ENCODE measurements around the gene CCDC142. TPM values are rescaled to one million over a fixed set of nuclear protein-coding genes. Genes with fewer than 3 reads are reported as not detected.

Gene CCDC142
- total and polyA plus RNA-seq, 2 donors (not counting 1 experiment from before 2014, with no cell fraction given) = 13.0 to 61.6 TPM

DNA sequence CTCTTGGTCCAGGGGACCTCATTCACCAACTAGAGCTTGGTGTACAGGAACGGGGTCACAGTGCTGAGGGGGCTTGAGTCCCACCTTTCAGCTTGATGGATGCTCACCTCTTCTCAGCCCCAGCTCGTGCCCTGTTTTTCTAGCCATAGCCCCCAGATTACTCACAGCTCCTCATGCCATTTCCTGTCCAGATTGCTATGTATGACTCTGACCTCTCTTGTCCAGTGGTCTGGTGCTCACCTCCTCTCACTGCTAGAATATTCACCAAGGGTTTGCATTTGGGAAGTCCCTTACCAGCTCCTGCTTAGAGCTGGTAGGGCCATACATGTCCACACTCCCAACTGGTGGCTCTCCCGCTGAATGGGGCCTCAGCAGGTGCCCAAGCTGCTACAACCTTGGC, 10.7 kb upstream of the CCDC142 start:
- no peak overlapping the region for H3K9ac ChIP-seq (ENCODE audit: low read length)
- peaks cover 11 to 12% of the 10 kb centered on the region in 2 donors for H3K4me1 ChIP-seq (ENCODE audit: control insufficient read depth in 2 of 2, insufficient read depth in 2 of 2, low read length in 2 of 2)
- H3K27ac ChIP-seq (ENCODE audit: low read length in 2 of 2) = no peak overlapping the region
- no peak for TF ChIP-seq EZH2 (IDR thresholded peaks at IDR 0.05; ENCODE audit: borderline replicate concordance, insufficient read depth, low read depth, low read length, poor library complexity, severe bottlenecking)
- no peak for TF ChIP-seq CTCF (IDR thresholded peaks at IDR 0.05)
- H3K4me1 Mint-ChIP-seq = peaks cover 11% of the 10 kb centered on the region
- no peak for ATAC-seq (ENCODE audit: low read depth)
- peaks cover 4% of the 10 kb centered on the region for H3K79me2 ChIP-seq (ENCODE audit: control insufficient read depth, insufficient read depth, low read length)
- POLR2A ChIA-PET = no interaction called here
- peaks cover 10% of the 10 kb centered on the region for H4K20me1 ChIP-seq (ENCODE audit: control insufficient read depth, insufficient read depth, low read length, poor library complexity, severe bottlenecking)
- H2AFZ ChIP-seq (ENCODE audit: insufficient read depth, low read depth, low read length, poor library complexity, severe bottlenecking) = no peak overlapping the region
- peaks cover 0 to 8% (median 0%) of the 10 kb centered on the region in 3 donors for H3K9me3 ChIP-seq (ENCODE audit: control extremely low read depth in 1 of 3, control insufficient read depth in 2 of 3, insufficient read depth in 1 of 3, low read length in 2 of 3)
- WGBS (ENCODE audit: insufficient coverage) = 100% methylated on average over 3 of the region's 3 CpGs
- peaks cover 10% of the 10 kb centered on the region for H3K27me3 Mint-ChIP-seq
- H3K4me2 ChIP-seq (replicated peaks; ENCODE audit: low read depth, low read length, poor library complexity, severe bottlenecking) = no peak overlapping the region
- intact Hi-C loops (cut with micrococcal nuclease) = no loop called here
- no peak overlapping the region for H3K27ac Mint-ChIP-seq
- peaks cover 0 to 16% (median 7%) of the 10 kb centered on the region in 4 experiments for H3K27me3 ChIP-seq (replicated peaks in 1 of 4; ENCODE audit: control extremely low read depth in 1 of 4, control insufficient read depth in 3 of 4, insufficient read depth in 4 of 4, low read length in 3 of 4)
- no peak for DNase-seq
- no peak overlapping the region for H3K4me3 Mint-ChIP-seq
- no peak overlapping the region for H3K4me3 ChIP-seq (ENCODE audit: control extremely low read depth in 1 of 5, extremely low read depth in 1 of 5, insufficient read depth in 1 of 5, low read depth in 2 of 5, low read length in 4 of 5)
- no peaks in the 10 kb centered on the region for H3K9me3 Mint-ChIP-seq (ENCODE audit: insufficient read depth)
- CTCF ChIA-PET = interaction anchor here (1.9 to 2.9 kb wide), 2 partner anchors 10 to 94 kb away, joined by 5 to 8 read pairs; no protein-coding TSS in a partner anchor
- H3K36me3 ChIP-seq (replicated peaks in 1 of 2; ENCODE audit: control extremely low read depth in 1 of 2, control insufficient read depth in 1 of 2, extremely low read depth in 1 of 2, insufficient read depth in 2 of 2, low read length in 1 of 2) = peaks cover 0 to 53% of the 10 kb centered on the region in 2 experiments

GRCh38 chr2:74491648-74492544, 9.1 kb upstream of the CCDC142 start:
- CTCF ChIA-PET = interaction anchor here (0.9 to 1.9 kb wide), 2 partner anchors 12 to 94 kb away, joined by 3 to 5 read pairs; no protein-coding TSS in a partner anchor
- Mint-ChIP-seq H3K4me1 (no peaks in the 10 kb centered on the region), H3K4me3 (no peak overlapping the region), H3K9me3 (ENCODE audit: insufficient read depth) (no peaks in the 10 kb centered on the region), H3K27me3 (no peaks in the 10 kb centered on the region), H3K27ac (no peak overlapping the region)
- H3K4me2 ChIP-seq (replicated peaks; ENCODE audit: low read depth, low read length, poor library complexity, severe bottlenecking) = no peak overlapping the region
- DNase-seq = no peak
- no peak for TF ChIP-seq EZH2 (IDR thresholded peaks at IDR 0.05; ENCODE audit: borderline replicate concordance, insufficient read depth, low read depth, low read length, poor library complexity, severe bottlenecking)
- H3K9me3 ChIP-seq (ENCODE audit: control extremely low read depth in 1 of 3, control insufficient read depth in 2 of 3, insufficient read depth in 1 of 3, low read length in 2 of 3) = no peaks in the 10 kb centered on the region
- ATAC-seq (ENCODE audit: low read depth) = no peak
- no peak overlapping the region for H3K27ac ChIP-seq (ENCODE audit: low read length in 2 of 2)
- H3K79me2 ChIP-seq (ENCODE audit: control insufficient read depth, insufficient read depth, low read length) = peaks cover 9% of the 10 kb centered on the region
- H3K9ac ChIP-seq (ENCODE audit: low read length) = no peak overlapping the region
- H3K27me3 ChIP-seq (replicated peaks in 1 of 4; ENCODE audit: control extremely low read depth in 1 of 4, control insufficient read depth in 3 of 4, insufficient read depth in 4 of 4, low read length in 3 of 4) = no peaks in the 10 kb centered on the region
- no peak overlapping the region for H2AFZ ChIP-seq (ENCODE audit: insufficient read depth, low read depth, low read length, poor library complexity, severe bottlenecking)
- H3K4me1 ChIP-seq (ENCODE audit: control insufficient read depth in 2 of 2, insufficient read depth in 2 of 2, low read length in 2 of 2) = no peaks in the 10 kb centered on the region
- POLR2A ChIA-PET = interaction anchor here (0.6 kb wide), 1 partner anchor 90 kb away, joined by 9 read pairs; no protein-coding TSS in a partner anchor
- H3K36me3 ChIP-seq (replicated peaks in 1 of 2; ENCODE audit: control extremely low read depth in 1 of 2, control insufficient read depth in 1 of 2, extremely low read depth in 1 of 2, insufficient read depth in 2 of 2, low read length in 1 of 2) = peaks cover 0 to 64% of the 10 kb centered on the region in 2 experiments
- H3K4me3 ChIP-seq (ENCODE audit: control extremely low read depth in 1 of 5, extremely low read depth in 1 of 5, insufficient read depth in 1 of 5, low read depth in 2 of 5, low read length in 4 of 5) = no peak overlapping the region
- intact Hi-C loops (cut with micrococcal nuclease) = no loop called here
- H4K20me1 ChIP-seq (ENCODE audit: control insufficient read depth, insufficient read depth, low read length, poor library complexity, severe bottlenecking) = peaks cover 25% of the 10 kb centered on the region
- 97% methylated on average over 11 of the region's 12 CpGs for WGBS (ENCODE audit: insufficient coverage)
